Stimulated activated memory B cell treated with anti-CD40 and anti-IgM and Interleukin-4, amounts not matched to agents 10 μg/mL and 1 μg/mL and 100 μg/mL, for 72 hours (primary cell): ENCODE data around the gene SPTBN4.

Experiments used
- ATAC-seq: fragments of 150-1000 bp; cut with Tn5 transposase; 2 replicates; pipeline ENCODE4 v1.10.0; 2021
- H3K27ac Mint-ChIP-seq: one replicate; pipeline ENCODE4 v1.8.0; 2022; ENCODE audit warnings: mild to moderate bottlenecking, mixed read lengths
- H3K27me3 Mint-ChIP-seq: one replicate; pipeline ENCODE4 v1.8.0; 2022; ENCODE audit warnings: mixed read lengths
- H3K36me3 Mint-ChIP-seq: one replicate; pipeline ENCODE4 v1.8.0; 2022; ENCODE audit warnings: mixed read lengths
- H3K4me1 Mint-ChIP-seq: one replicate; pipeline ENCODE4 v1.8.0; 2022; ENCODE audit warnings: mixed read lengths
- H3K4me3 Mint-ChIP-seq: one replicate; pipeline ENCODE4 v1.8.0; 2022; ENCODE audit warnings: mild to moderate bottlenecking, moderate library complexity, mixed read lengths
- H3K9me3 Mint-ChIP-seq: one replicate; pipeline ENCODE4 v1.8.0; 2022; ENCODE audit warnings: mixed read lengths

The SPTBN4 gene

DNA sequence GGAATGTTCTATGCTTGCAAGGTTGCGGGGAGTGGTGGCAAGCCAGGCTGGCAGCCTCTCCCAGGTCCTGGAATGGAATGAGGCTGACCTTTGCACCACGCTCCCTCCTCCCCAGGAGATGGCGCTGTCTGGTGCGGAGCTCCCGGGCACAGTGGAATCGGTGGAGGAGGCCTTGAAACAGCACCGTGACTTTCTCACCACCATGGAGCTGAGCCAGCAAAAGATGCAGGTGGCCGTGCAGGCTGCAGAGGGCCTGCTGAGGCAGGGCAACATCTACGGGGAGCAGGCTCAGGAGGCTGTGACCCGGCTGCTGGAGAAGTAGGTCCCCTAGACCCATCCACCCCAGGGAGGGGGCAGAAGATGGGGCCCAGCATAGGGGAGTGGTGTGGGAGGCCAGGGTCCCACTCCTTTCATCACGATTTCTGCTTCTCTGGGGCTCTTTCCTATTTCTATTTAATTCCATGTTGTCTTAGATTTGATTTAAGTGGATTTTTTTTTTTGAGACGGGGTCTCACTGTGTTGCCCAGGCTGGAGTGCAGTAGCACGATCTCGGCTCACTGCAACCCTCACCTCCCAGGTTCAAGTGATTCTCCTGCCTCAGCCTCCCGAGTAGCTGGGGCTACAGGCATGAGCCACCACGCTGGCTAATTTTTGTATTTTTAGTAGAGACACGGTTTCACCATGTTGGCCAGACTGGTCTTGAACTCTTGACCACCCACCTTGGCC lies 56.7 kb downstream of the SPTBN4 start:
- no peak overlapping the region for H3K4me3 Mint-ChIP-seq
- H3K27ac Mint-ChIP-seq = no peak overlapping the region
- H3K9me3 Mint-ChIP-seq = no peaks in the 10 kb centered on the region
- ATAC-seq = peak; percentile 21
- H3K36me3 Mint-ChIP-seq = no peaks in the 10 kb centered on the region
- H3K4me1 Mint-ChIP-seq = peaks cover 8% of the 10 kb centered on the region
- H3K27me3 Mint-ChIP-seq = peaks cover 26% of the 10 kb centered on the region

- Mint-ChIP-seq H3K9me3 (no peaks in the 10 kb centered on the region), H3K4me3 (no peak overlapping the region), H3K27ac (no peak overlapping the region), H3K36me3 (no peaks in the 10 kb centered on the region), H3K27me3 (peaks cover 27% of the 10 kb centered on the region), H3K4me1 (peaks cover 11% of the 10 kb centered on the region)
- ATAC-seq = no peak
These were observed 57.3 kb downstream of the SPTBN4 start for GRCh38 chr19:40524133-40524549.

GRCh38 chr19:40524655-40525054 lies 57.9 kb downstream of the SPTBN4 start:
- Mint-ChIP-seq H3K9me3 (no peaks in the 10 kb centered on the region), H3K27ac (no peak overlapping the region), H3K4me1 (peaks cover 12% of the 10 kb centered on the region), H3K27me3 (peaks cover 24% of the 10 kb centered on the region), H3K4me3 (no peak overlapping the region), H3K36me3 (no peaks in the 10 kb centered on the region)
- no peak for ATAC-seq

- Mint-ChIP-seq H3K27ac (no peak overlapping the region), H3K4me1 (peaks cover 17% of the 10 kb centered on the region), H3K27me3 (peaks cover 21% of the 10 kb centered on the region), H3K36me3 (no peaks in the 10 kb centered on the region), H3K9me3 (no peaks in the 10 kb centered on the region), H3K4me3 (no peak overlapping the region)
- ATAC-seq = no peak
These were observed 58.6 kb downstream of the SPTBN4 start for GRCh38 chr19:40525234-40526051.

DNA sequence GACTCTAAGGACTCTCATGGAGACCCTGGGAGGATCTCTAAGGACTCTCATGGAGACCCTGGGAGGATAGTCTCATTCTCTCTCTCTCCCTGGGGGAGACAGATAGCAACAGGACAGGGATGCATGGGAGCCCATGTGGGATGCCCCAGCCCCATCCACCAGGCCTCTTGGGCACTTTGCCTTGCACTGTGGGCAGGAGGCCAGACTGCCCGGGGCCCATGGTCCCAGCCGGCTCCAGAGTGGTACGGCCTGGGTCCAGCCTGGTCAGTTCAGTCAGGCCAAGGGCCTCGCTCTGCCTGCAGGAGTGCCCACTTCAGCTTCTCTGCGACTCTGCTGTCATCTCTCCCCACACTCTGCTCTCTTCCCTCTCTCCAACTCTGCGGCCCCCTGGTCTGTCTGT lies 61.3 kb downstream of the SPTBN4 start:
- H3K36me3 Mint-ChIP-seq = no peaks in the 10 kb centered on the region
- no peak for ATAC-seq
- peaks cover 35% of the 10 kb centered on the region for H3K27me3 Mint-ChIP-seq
- H3K9me3 Mint-ChIP-seq = no peaks in the 10 kb centered on the region
- H3K4me3 Mint-ChIP-seq = no peak overlapping the region
- H3K4me1 Mint-ChIP-seq = peaks cover 17% of the 10 kb centered on the region
- no peak overlapping the region for H3K27ac Mint-ChIP-seq

DNA sequence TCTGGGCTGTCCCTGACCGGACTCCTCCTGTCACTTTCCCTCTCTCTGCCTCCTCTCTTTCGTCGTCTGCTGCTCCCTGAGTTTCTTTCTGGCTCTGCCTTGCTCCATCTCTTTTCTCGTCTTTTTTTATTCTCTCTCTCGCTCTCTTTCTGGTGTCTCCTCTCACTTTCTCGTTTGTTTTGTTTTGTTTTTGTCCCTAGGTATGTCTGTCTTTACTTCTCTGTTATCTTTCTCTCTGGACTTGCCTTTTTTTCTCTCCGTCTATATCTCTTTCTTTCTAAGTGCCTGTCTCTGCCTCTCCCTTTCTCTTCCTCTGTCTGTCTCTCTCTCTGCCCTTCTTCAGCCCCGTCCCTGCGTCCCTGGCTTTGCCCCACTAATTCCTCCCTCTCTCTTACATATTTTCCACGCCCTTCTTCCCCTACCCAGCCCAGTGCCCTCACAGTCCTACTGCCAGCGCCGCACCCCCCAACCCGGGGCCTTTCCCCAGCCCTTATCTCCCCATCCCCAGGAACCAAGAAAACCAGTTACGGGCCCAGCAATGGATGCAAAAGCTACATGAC lies 61.8 kb downstream of the SPTBN4 start:
- no peak overlapping the region for H3K27ac Mint-ChIP-seq
- H3K27me3 Mint-ChIP-seq = peaks cover 40% of the 10 kb centered on the region
- H3K4me1 Mint-ChIP-seq = peaks cover 17% of the 10 kb centered on the region
- H3K9me3 Mint-ChIP-seq = peaks cover 2% of the 10 kb centered on the region
- no peaks in the 10 kb centered on the region for H3K36me3 Mint-ChIP-seq
- no peak overlapping the region for H3K4me3 Mint-ChIP-seq
- ATAC-seq = no peak

DNA sequence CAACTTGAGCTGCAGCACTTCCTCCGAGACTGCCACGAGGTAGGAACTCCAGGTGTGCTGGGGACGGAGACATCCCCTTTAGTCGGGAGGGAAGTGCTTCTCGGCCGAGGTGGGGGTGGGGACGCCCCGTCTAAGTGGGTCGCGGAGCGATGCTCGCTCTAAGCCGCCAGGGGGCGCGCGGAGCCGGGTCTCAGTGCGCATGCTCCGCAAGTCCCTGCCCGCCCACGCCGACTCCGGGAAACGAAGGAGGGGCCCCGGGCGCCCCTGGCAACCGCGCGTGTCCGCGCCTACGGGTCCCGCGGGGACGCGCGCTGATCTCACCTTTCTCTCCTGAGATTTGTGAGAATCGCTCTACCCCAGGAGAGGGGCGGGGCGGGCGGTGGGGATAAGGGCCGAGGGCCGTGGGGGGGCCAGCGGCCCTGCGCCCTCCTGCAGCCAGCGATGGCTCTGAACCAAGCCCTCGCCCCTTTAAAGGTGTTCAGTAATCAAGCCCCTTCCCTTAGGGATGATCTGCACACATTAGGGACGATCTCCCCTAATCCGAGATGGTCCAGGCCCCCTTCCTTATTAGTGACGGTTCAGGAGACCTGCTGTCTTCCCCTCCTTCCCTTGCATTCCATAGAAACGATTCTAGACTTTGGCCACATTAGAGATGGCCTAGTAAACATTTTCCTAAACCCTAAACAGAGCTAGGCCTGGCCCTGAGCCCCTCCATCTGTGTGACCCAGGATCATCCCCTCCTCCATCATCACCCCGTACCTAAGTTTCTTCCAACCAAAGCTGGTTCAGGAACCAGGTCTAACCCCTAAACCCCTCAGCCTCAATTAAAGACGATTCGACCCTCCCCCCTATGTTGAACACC lies 62.5 kb downstream of the SPTBN4 start:
- Mint-ChIP-seq H3K36me3 (no peaks in the 10 kb centered on the region), H3K4me3 (peak overlapping the region; percentile 66), H3K9me3 (peaks cover 6% of the 10 kb centered on the region), H3K4me1 (peaks cover 17% of the 10 kb centered on the region), H3K27me3 (peaks cover 48% of the 10 kb centered on the region), H3K27ac (peak overlapping the region; percentile 53)
- peak; percentile 81 for ATAC-seq

GRCh38 chr19:40530091-40530901 lies 63.5 kb downstream of the SPTBN4 start:
- Mint-ChIP-seq H3K27ac (peak overlapping the region; percentile 53), H3K9me3 (peaks cover 6% of the 10 kb centered on the region), H3K4me1 (peaks cover 17% of the 10 kb centered on the region), H3K36me3 (no peaks in the 10 kb centered on the region), H3K27me3 (peaks cover 48% of the 10 kb centered on the region), H3K4me3 (peak overlapping the region; percentile 66)
- ATAC-seq = no peak

GRCh38 chr19:40533508-40533907 lies 66.7 kb downstream of the SPTBN4 start:
- H3K27ac Mint-ChIP-seq = no peak overlapping the region
- no peak overlapping the region for H3K4me3 Mint-ChIP-seq
- H3K4me1 Mint-ChIP-seq = peaks cover 14% of the 10 kb centered on the region
- peaks cover 43% of the 10 kb centered on the region for H3K27me3 Mint-ChIP-seq
- ATAC-seq = no peak
- H3K9me3 Mint-ChIP-seq = peaks cover 6% of the 10 kb centered on the region
- no peaks in the 10 kb centered on the region for H3K36me3 Mint-ChIP-seq

DNA sequence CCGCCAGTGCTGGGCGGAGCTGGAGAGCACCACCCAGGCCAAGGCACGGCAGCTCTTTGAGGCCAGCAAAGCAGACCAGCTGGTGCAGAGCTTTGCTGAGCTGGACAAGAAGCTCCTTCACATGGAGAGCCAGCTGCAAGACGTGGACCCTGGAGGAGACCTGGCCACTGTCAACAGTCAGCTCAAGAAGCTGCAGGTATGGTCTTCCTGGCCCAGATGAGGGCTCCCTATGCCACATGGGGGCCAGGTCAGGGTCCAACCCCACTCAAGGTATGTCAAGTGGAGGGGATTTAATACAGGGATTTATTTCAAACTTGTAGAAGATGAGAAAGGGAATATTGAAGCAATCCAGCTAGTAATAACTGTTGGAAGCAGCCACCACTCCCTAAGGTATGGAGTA lies 67.3 kb downstream of the SPTBN4 start:
- no peak overlapping the region for H3K4me3 Mint-ChIP-seq
- H3K4me1 Mint-ChIP-seq = peaks cover 9% of the 10 kb centered on the region
- H3K36me3 Mint-ChIP-seq = no peaks in the 10 kb centered on the region
- peaks cover 38% of the 10 kb centered on the region for H3K27me3 Mint-ChIP-seq
- ATAC-seq = no peak
- H3K9me3 Mint-ChIP-seq = peaks cover 6% of the 10 kb centered on the region
- no peak overlapping the region for H3K27ac Mint-ChIP-seq

GRCh38 chr19:40539070-40539469 lies 72.3 kb downstream of the SPTBN4 start:
- no peak for ATAC-seq
- no peaks in the 10 kb centered on the region for H3K9me3 Mint-ChIP-seq
- no peaks in the 10 kb centered on the region for H3K36me3 Mint-ChIP-seq
- H3K4me1 Mint-ChIP-seq = peaks cover 4% of the 10 kb centered on the region
- H3K27ac Mint-ChIP-seq = no peak overlapping the region
- H3K4me3 Mint-ChIP-seq = no peak overlapping the region
- peaks cover 18% of the 10 kb centered on the region for H3K27me3 Mint-ChIP-seq

DNA sequence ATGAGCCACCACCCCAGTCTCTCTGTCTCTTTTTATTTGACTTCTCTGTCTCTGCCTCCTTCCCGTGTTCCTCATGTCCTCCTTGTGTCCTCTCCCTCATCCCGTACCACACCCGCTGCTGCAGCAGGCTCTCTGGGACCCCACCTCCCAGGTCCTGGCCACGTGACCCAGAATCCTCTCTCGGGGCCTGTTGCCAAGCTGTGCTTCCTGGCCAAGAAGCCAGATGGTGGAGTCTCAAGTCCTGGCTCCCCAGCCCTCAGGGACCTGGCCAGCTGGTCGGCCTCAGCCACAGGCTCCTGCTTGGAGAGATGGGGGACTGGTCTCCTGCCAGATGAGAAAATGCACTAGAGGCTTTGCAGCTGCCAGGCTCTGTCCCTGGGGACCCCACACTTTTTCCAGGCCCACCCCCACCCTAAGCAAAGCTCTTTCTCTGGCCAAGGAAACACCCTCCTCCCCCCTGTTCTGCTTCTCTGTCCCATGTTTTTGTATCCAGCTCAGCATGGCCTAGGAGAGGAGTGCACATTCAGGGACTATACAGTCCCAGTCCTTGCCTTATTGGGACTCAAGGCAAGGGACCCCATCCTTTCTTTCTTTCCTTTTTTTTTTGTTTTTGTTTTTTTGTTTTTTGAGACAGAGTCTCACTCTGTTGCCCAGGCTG lies 75.5 kb downstream of the SPTBN4 start:
- Mint-ChIP-seq H3K4me3 (no peak overlapping the region), H3K27me3 (peaks cover 15% of the 10 kb centered on the region), H3K27ac (no peak overlapping the region), H3K36me3 (no peaks in the 10 kb centered on the region), H3K4me1 (peaks cover 4% of the 10 kb centered on the region), H3K9me3 (no peaks in the 10 kb centered on the region)
- ATAC-seq = no peak

GRCh38 chr19:40543029-40543597 lies 76.3 kb downstream of the SPTBN4 start:
- no peak overlapping the region for H3K27ac Mint-ChIP-seq
- peaks cover 4% of the 10 kb centered on the region for H3K4me1 Mint-ChIP-seq
- H3K27me3 Mint-ChIP-seq = peaks cover 15% of the 10 kb centered on the region
- ATAC-seq = no peak
- H3K4me3 Mint-ChIP-seq = no peak overlapping the region
- no peaks in the 10 kb centered on the region for H3K36me3 Mint-ChIP-seq
- H3K9me3 Mint-ChIP-seq = no peaks in the 10 kb centered on the region
